ENCODE data around the gene RNF17.

RNF17 gene

DNA sequence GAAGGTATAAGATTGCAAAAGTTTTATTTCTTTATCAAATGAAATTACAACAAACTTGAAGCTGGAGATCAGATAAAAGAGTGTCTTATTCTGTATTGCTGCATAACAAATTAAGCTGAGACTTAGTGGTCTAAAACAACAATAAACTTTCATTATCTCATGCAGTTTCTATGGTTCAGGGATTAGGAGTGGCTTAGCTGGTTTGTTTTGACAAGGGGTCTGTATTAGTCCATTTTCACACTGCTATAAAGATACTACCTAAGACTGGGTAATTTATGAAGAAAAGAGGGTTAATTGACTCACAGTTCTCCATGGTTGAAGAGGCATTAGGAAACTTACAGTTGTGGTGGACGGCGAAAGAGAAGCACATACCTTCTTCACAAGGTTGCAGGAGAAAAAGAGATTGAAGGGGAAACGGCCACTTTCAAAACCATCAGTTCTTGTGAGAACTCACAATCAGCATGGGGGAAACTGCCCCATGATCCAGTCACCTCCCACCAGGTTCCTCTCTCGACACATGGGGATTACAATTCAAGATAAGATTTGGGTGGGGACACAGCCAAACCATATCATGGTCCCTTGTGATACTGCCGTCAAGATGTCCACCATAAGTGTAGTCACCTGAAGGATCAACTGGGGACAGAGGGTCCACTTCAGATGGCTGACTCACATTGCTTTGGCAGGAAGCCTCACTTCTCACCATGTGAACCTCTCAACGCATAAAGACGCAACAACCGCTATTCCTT lies 97.8 kb downstream of the RNF17 start:
- no peak for DNase-seq (ENCODE audit: low spot score)

DNA sequence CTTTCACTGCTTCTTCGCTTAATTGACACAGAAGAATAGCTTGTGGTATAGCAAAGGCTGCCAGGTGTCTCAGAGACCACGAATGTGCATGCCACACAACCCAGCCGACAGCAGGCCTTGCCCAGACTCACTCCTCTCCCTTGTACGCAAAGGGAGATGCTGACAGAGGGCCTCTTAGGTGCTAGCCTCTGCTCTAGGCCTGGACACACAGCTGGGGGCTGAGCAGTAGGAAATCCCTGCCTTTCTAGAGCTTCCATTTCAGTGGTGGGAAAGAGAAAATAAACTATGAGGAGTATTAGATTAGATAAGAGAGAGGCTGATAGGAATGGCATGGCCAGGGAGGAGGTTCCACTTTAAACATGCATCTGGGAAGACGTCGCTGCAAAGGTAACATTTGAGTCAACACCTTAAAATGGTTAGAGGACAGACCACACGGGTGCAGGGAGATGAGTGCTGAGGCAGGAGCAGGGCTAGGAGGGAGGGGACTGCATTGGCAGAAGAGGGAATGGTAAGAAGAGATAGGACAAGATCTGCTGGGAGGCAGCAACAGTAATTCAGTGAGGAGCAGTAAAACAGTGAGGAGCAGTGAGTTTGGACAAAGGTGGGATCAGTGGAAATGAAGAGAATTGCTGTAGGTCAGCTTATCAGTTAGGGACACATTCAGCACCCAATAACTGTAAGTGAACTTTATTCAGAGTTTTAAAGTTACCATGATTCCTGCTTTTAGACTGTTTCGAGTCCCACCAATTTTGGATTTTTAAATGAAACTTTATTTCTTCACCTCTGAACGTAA lies 100.0 kb downstream of the RNF17 start:
- DNase-seq (ENCODE audit: low spot score) = no peak

DNA sequence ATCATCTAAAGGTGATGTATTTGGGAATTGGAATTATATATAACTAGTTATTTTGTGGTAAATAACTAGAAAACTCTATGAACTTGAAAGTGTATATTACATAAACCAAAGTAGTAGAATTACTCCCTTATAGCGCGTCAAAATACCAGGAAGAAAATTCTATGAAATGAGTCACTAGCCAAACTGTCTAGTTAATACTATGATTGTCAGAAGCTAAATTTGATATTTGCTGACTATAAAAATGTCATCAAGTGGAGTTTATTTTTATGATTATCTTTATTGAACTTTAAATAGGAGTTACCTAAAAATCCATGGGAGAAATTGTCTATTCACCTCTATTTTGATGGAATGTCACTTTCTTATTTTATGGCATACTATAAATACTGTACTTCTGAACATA lies 100.6 kb downstream of the RNF17 start:
- no peak for DNase-seq (ENCODE audit: low spot score)

DNA sequence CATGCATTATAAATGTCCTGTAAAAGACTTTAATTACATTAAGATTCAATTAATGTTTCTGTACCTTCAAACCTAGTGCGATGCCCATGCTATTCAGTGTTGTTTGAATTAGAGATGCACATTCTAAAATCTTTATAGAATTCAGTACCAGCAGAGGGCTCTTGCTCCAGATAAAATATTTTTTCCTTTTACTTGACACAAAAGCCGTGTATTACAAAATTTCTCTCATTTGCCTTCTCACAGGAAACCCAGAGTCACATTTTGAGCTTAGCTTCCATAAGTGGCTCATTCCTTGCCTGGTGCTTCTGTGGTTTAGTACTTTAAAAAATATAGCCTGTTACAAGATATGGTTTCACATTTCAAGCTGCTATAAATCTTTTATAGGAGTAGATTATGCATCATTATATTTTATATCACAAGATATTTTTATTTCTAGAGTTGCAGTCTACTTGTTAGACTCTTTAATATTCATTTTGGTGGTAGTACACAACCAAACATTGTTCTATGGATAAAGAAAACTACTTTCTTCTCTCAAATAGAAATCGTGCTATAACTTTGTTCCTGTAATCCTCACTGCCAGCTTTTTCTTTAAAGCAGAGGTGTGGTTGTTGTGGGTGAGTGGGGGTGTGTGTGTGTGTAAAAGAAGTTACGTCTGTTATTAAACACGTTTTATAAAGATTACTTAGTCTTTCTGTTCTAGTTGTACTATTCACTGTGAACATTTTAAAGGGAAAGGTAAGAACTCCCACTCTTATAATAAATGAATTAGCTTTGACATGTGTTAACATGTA lies 101.4 kb downstream of the RNF17 start:
- peak; percentile 5 for DNase-seq (ENCODE audit: low spot score)

DNA sequence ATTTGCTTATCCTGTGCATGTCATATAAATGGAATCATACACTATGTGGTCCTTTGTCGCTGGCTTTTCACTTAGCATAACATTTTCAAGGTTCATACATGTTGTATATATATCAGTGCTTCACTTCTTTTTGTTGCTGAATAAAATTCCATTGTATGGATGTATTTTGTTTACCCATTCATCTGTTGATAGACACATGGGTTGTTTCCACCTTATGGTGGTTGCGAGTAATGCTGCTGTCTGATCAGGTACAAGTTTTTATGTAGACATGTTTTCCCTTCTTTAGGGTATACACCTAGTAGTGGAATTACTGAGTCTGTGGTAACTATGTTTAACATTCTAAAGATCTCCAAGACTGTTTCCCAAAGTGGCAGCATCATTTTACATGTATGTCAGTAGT lies 102.5 kb downstream of the RNF17 start:
- no peak for DNase-seq (ENCODE audit: low spot score)

DNA sequence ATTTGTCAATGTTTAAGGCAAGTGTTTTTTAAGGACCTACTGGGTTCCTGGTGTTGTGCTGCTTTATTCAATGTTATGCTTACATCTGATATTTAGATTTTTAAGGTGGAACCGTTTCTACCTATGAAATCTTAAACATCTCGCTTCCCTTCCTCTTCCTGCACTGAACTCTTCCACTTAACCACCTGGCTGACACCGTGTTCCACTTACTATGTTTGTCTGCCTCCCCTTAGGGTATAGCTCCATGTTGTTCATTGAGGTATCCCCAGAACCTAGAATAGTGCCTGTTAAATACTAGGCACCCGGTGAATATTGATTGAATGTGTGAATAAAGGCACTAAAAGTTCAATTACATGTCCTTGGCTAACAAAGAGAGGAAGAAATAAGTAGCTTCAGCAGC lies 104.9 kb downstream of the RNF17 start:
- DNase-seq (ENCODE audit: low spot score) = no peak

DNA sequence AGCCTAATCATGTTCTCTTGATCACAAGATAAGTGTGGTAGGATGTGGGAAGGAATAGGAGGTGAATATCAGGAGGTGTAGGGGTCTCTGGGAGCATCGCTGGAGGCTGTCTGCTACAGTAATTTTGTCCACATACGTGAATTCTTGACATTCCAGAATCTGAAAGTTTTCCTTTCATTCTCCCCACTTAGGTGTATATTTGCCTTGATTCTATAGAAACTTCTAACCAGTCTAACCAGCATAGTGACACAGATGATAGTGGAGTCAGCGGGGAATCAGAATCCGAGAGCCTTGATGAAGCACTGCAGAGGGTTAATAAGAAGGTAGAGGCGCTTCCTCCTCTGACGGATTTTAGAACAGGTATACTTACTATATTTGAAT lies 106.4 kb downstream of the RNF17 start:
- no peak for DNase-seq (ENCODE audit: low spot score)

DNA sequence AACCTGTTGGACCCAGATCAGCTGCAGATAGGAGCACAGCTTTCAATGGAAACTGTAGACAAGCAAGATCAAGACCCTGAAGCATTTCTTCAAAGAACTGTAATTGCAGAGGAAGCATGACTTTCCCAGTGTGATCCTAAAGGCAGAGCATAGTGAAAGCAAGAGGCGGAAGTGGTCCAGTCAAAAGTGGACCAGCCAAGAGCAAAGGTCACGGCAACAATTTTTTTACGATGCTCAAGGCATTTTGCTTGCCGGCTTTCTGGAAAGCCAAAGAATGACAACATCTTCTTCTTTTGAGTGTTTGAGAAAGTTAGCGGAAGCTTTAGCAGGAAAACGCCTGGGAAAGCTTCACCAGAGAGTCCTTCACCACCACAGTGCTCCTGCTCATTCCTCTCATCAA lies 111.6 kb downstream of the RNF17 start:
- no peak for DNase-seq (ENCODE audit: low spot score)

DNA sequence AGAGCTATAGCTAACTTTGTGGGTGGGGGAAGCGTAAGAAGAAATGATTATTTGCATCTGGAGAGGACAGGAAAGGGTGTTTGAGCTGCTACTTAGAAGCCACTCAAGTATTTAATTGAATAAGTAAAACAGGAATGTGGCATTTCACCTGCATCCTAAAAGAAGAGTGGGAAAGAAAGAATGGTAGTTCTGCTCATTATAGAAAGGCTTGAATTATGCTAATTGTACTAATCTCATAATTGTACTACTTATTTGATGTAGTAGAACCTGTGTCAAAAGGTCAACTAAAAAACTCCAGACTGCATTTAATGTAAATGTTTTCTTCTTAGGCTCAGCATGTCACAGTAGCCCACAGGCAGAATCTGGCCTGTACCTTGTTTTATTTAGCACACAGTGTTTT lies 113.6 kb downstream of the RNF17 start:
- no peak for DNase-seq (ENCODE audit: low spot score)

DNA sequence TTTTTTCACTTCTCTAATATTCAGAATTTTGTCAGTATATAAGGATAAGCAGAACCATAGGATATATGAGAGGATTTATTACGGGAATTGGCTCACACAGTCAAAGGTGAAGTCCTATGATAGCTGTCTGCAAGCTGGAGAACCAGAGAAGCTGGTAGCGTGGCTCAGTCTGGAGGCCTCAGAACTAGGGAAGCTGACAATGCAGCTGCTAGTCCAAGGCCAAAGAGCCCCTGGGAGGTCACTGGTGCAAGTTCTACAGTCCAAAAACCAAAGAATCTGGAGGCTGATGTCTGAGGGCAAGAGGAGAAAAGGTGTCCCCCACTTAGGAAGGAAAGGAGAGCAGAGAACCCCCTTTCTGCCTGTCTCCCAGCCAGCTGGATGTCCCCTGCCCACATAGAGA lies 114.4 kb downstream of the RNF17 start:
- DNase-seq (ENCODE audit: low spot score) = no peak

DNA sequence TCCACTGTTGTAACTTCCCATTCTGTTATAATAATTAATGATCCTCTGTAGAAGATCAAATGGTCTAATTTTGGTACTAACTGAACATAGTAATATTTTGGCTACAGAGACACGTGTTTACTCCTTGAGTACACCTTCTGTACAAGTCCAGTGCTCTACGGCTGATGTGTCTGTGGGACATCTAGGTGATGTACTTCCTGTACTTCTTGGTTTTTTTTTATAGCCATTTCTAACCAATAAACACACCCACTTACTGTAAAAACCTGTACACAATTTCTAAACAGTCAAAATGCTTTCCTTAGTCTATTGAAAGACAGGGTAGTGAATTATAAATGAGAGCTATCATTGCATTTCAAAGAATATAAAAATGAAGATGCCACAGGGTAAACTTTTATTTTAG lies 118.7 kb downstream of the RNF17 start:
- DNase-seq (ENCODE audit: low spot score) = no peak

DNA sequence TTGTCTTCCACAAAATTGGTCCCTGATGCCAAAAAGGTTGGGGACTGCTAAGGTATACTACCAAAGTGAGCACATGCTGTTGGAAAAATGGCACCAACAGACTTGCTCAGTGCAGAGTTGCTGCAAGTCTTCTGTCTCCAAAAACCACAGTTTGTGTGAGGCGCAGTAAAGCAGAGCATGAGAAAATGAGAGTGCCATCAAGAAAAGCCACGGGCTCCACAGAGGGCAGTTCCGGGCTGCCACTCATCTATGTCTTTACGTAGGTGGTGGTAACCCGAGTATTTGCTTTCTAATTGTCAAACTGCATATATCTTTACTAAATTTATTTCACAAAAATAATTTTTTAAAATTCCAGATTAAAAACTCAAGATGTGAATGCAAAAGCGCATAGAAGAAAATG lies 123.8 kb downstream of the RNF17 start:
- DNase-seq (ENCODE audit: low spot score) = no peak

DNA sequence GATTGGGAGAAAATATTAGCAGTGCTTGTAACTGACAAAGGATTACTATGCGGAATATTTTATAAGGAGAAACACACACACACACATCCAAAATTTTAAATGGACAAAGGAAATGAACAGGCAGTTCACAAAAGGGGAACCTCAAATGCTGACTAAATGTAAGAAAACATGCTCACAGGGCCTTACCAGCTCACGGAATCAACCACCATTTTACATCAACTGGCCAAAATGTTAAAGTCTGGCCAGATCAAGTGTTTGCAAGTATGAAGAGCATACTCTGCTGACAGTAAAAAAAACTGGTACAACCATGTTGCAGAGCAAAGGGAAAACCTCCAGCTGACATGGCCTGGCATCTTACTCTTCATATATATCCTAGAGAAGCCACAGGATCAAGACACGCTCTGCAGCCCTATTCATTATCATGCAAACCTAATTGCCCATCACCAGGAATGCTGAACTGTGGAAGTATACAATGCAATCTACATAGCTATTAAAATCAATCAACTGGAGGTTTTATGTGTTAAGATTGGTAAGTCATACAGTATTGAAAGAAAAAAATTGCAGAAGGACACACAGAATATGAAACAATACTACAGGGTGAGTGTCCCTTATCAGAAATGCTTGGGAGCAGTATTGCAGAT lies 124.4 kb downstream of the RNF17 start:
- no peak for DNase-seq (ENCODE audit: low spot score)

DNA sequence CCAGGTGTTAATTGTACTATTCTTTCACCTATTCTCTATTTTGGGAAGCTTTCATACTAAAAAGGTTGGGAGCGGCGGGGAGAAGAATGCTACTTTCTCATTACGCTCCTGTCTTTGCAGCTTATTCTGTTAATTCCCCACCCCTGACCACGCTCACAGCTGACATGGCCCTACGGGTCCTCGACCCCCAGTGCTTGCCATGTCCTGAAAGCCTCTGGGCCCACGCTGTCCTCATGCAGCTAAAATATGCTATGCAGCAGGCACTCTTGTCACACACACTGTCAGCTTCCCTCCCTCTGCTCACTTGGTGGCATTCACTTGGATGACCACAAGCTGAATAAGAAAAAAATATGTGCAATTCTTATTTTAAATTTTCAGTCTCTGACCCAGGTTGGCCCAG lies 126.3 kb downstream of the RNF17 start:
- DNase-seq (ENCODE audit: low spot score) = no peak

DNA sequence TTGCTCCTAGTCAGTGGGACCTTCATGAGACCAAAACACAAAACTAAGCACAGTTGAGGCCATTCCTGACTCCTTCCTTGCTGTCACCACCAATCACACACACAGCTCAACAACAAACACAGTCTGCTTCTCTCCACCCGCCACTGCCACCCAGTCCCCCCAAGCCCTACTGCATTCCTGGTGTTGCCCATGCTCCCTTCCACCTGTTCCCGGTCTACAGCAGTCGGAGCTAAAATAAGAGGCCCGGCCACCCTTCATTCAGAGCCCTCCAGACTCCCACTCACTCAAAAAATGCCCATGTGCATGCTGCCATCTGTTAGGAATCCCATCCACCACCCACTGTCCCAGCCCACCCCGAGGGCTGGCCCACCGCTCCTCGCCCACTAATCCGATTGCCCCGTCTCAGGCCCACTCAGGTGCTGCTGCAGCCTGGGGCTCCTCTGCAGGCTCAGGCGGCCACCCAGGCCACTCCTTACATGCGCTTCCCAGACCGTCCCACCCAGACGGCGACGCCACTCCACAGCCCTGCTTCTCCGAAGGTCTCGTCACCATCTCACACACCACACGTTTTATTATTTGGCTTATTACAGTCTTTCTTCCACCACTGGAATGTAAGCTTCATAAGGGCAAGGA lies 127.6 kb downstream of the RNF17 start:
- no peak for DNase-seq (ENCODE audit: low spot score)

DNA sequence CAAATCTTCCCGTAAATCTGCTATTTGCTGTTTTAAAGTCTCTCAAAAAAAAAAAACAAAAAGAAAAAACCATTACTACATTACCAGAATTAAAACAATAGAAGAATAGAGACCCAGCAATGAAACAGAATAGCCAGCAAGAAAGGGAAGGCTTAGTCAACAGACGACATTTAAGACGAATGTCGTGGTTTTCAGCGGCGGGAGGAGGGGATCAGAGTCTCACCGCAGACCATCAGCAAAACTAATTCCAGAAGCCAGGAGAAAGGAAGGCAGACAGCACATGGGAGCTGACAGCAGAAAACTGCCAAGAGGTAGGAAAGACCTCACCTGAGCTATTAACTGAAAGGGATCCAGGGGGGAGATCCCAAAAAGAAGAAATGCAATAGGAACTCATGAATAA lies 128.9 kb downstream of the RNF17 start:
- no peak for DNase-seq (ENCODE audit: low spot score)

DNA sequence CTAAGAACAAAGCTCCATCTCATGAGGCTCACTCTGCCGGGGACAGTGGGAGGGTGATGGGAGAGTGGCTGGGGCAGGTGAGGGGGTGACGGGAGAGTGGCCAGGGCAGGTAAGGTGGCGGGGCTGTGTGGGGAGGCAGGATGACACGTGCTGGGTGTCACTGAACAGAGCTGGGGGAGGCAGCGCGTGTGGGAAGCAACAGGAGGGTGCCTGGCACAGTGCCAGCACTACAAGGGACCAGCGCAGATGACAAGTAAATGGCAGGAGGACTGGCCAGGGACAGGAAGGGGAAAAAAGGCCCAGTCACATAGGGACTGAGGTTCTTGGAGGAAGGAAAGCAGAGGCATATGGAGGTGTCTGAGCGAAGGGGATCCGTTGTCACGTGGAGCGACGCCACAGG lies 129.9 kb downstream of the RNF17 start:
- no peak for DNase-seq (ENCODE audit: low spot score)

DNA sequence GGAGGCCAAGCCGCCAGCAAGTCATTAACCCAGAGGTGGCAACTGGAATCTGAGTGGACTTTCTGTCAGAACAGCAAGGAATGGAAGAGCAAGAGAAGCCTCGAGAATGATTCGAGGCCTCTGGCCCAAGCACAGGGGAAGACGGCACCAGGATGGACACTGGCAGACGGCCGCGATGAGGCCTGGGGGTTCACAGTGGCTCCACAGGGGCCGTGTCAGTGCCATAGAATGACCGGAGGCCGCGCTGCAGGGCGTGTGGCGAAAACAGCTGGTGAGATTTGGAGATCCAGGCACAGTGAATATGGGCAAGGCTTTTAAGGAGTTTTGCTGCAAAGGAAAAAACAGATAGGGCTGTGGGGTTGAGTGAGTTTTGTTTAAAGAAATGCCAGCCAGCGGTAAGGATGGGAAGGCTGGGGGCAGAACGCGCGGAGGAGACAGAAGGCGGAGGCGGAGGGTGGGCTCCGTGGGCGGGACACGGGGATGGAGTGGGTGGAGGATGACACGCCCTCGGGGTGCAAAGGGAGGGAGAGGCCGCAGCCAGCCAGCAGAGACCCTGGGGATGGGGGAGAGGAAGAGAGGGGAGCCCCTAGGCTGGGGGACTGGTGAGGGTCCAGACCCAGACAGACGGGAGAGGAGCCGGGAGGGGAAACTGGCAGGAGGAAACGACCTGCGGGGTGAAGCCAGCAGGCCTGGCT lies 130.5 kb downstream of the RNF17 start:
- DNase-seq (ENCODE audit: low spot score) = no peak

DNA sequence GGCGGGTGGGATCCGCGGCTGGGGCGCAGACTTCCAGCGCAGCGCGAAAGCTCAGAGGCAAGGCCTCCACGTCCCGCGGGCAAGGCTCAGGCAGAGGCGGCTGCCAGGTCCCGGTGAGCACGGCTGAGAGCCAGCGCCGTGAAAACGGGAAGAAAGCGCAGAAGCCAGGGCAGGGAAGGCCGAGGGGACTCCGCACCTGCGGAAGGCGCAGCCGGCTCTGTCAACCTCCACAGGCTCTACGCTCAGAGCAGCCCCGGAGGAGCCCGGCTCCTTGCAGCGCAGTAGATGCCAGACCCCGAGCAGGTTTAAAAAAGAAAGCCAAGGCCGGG lies 131.0 kb downstream of the RNF17 start:
- no peak for DNase-seq (ENCODE audit: low spot score)

DNA sequence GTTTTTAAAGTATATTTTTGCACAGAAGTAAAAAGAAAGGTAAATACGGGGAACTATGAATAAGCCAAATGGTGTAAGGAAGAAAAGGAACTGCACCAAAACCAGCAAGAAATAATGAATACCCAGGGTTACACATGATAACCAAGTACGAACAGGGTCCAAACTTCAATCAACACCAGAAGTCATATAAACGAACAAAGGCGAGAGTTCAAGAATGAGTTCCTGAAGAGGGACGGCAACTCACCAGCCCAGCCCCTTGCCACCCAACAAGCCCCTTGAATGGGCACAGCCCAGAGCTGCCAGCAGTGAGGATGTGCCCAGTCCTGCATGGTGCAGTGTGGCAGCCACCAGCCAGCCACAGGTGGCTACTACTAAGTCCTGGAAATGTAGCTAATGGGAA lies 132.1 kb downstream of the RNF17 start:
- no peak for DNase-seq (ENCODE audit: low spot score)

DNA sequence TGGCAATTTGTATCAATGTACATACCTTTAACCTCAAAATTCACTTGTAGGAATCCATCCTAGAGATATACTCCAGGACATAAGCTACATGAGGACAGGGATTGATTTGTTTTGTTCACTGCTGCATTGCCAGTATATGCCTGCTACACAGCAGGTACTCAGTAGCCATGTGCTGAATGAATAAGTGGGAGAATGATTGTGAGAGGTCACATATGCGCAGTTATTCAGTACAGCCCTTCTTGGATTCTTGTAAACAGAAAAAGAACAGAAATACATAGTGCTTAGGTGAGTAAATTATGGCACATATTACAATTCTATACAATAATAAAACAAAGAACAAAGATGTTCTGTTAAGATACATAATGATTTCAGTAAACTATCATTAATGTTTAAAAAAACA lies 133.3 kb downstream of the RNF17 start:
- DNase-seq (ENCODE audit: low spot score) = no peak

DNA sequence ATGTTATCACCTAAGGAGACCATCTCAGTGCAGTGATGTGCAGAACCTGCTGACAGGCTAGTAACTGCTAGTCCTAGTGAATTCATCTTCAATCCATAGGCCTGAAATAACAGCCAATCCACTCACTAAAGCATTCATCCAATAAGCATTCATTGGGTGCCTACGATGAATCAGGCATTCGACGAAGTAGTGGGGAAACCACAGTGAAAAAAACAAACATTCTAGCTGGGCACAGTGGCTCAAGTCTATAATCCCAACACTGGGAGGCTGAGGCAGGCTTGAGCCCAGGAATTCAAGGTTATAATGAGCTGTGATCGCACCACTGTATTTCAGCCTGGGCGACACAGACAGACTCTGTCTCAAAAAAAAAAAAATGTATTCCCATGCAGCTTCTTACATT lies 135.6 kb downstream of the RNF17 start:
- DNase-seq (ENCODE audit: low spot score) = no peak

Data from Ammon's horn (tissue), 1 donor.